Airway epithelial cell (primary cell): ENCODE data around the gene KIF1A. TPM values are rescaled to one million over a fixed set of nuclear protein-coding genes. Genes with fewer than 3 reads are reported as not detected.

Experiments used
- total RNA-seq: library from RNA; depleted of rRNA; stranded (reverse); fragments of >200 nt; gene quantifications from 2 replicates; pipeline ENCODE4 v1.2.3, GENCODE V29; 2015

Gene KIF1A
- total RNA-seq: not detected in 2 replicates

GRCh38 chr2:240819858-240820606 lies at the start of gene KIF1A:
TSS of gene KIF1A (minus strand) at chr2:240820219. CDS start at chr2:240797752, 22,467 bp downstream.

GRCh38 chr2:240868286-240869108 lies 48.5 kb upstream of the KIF1A start, which contains the start of gene AGXT:
TSS of gene AGXT (plus strand) at chr2:240868824. CDS start at chr2:240868866, 42 bp downstream.

GRCh38 chr2:240691631-240692420 lies 128.2 kb downstream of the KIF1A start, which contains the start of gene AQP12A:
TSS of gene AQP12A (plus strand) at chr2:240691866. CDS start at chr2:240691914, 48 bp downstream.

GRCh38 chr2:240682431-240683224 lies 137.4 kb downstream of the KIF1A start, which contains the start of gene AQP12B:
TSS of gene AQP12B (minus strand) at chr2:240682885. CDS start at chr2:240682837, 48 bp downstream.

Other genes with a start within 250 kb of the KIF1A start
- gene CAPN10, start 233.5 kb downstream of the KIF1A start, total RNA-seq: 18.1 and 25.5 TPM in 2 replicates
- 0.28 TPM in 1 of 2 replicates, not detected in the other for gene GPR35, start 194.7 kb downstream of the KIF1A start, total RNA-seq
- gene AQP12B, start 137.3 kb downstream of the KIF1A start, total RNA-seq: not detected in 2 replicates
- not detected in 2 replicates for gene AQP12A, start 128.4 kb downstream of the KIF1A start, total RNA-seq
- not detected in 2 replicates for gene AGXT, start 48.6 kb upstream of the KIF1A start, total RNA-seq
- 15.4 and 20.7 TPM in 2 replicates for gene MAB21L4, start 75.9 kb upstream of the KIF1A start, total RNA-seq
- gene CROCC2, start 86.1 kb upstream of the KIF1A start, total RNA-seq: not detected in 2 replicates
- 0.05 and 0.14 TPM in 2 replicates for gene SNED1, start 178.4 kb upstream of the KIF1A start, total RNA-seq